Regular cardiac myocyte (primary cell): ENCODE results near the gene ZNRF2. TPM values are rescaled to one million over a fixed set of nuclear protein-coding genes. Genes with fewer than 3 reads are reported as not detected.

ENCODE experiments used
- total RNA-seq: library from RNA; depleted of rRNA; stranded (reverse); fragments of >200 nt; gene quantifications from 2 replicates; pipeline ENCODE4 v1.2.3, GENCODE V29; 2014

The ZNRF2 gene
- total RNA-seq, result 5.4 and 10.4 TPM in 2 replicates

GRCh38 chr7:30284298-30285066, at the start of gene ZNRF2:
ZNRF2 (plus strand) TSS chr7:30284597; CDS start chr7:30285358, 761 bp downstream.

Other genes starting within 250 kb of the ZNRF2 start
- 5.4 and 18.9 TPM in 2 replicates for gene MTURN, start 149.6 kb upstream of the ZNRF2 start, total RNA-seq
- 4.4 and 5.4 TPM in 2 replicates for gene NOD1, start 194.2 kb downstream of the ZNRF2 start, total RNA-seq
- gene GGCT, start 220.2 kb downstream of the ZNRF2 start, total RNA-seq, result 23.1 and 28.6 TPM in 2 replicates